ENCODE results near the gene GZMM. TPM values are rescaled to one million over a fixed set of nuclear protein-coding genes. Genes with fewer than 3 reads are reported as not detected.

Gene GZMM
- total and polyA plus RNA-seq, 2 of the 13 experiments (the other 11 are each of a cell fraction or from before 2014, with no cell fraction given), result 0.07 TPM; not detected in 1

DNA sequence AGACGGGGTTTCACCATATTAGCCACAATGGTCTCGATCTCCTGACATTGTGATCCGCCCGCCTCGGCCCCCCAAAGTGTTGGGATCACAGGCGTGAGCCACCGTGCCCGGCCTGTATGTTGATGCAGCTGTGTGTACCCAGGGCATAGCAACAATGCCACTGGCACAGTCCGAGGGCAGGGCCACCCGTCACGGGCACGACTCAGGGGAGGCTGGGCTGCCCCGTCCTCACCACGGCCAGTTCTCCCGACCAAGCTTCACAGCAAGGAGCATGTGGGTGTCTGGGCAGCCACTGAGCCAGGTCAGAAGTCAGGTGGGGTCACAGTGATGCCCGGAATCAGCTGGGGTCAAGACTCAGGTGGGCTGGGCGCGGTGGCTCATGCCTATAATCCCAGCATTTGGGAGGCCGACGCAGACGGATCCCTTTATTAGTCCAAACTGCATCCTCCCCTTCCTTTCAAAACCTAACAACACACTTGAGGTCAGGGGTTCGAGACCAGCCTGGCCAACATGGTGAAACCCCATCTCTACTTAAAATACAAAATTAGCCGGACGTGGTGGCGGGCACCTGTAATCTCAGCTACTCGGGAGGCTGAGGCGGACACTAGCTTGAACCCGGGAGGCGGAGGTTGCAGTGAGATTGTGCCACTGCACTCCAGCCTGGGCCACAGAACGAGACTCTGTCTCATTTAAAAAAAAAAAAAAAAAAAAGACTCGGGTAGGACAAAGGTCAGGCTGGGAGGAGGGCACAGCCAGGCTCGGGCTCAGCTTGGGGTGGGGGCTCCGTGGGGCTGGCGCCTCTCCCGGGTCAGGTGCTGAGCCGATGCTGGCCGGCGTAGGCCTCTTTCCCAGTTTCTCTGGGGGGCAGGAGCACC lies 13.5 kb upstream of the GZMM start (continued):
- TF ChIP-seq, protein P1, sequence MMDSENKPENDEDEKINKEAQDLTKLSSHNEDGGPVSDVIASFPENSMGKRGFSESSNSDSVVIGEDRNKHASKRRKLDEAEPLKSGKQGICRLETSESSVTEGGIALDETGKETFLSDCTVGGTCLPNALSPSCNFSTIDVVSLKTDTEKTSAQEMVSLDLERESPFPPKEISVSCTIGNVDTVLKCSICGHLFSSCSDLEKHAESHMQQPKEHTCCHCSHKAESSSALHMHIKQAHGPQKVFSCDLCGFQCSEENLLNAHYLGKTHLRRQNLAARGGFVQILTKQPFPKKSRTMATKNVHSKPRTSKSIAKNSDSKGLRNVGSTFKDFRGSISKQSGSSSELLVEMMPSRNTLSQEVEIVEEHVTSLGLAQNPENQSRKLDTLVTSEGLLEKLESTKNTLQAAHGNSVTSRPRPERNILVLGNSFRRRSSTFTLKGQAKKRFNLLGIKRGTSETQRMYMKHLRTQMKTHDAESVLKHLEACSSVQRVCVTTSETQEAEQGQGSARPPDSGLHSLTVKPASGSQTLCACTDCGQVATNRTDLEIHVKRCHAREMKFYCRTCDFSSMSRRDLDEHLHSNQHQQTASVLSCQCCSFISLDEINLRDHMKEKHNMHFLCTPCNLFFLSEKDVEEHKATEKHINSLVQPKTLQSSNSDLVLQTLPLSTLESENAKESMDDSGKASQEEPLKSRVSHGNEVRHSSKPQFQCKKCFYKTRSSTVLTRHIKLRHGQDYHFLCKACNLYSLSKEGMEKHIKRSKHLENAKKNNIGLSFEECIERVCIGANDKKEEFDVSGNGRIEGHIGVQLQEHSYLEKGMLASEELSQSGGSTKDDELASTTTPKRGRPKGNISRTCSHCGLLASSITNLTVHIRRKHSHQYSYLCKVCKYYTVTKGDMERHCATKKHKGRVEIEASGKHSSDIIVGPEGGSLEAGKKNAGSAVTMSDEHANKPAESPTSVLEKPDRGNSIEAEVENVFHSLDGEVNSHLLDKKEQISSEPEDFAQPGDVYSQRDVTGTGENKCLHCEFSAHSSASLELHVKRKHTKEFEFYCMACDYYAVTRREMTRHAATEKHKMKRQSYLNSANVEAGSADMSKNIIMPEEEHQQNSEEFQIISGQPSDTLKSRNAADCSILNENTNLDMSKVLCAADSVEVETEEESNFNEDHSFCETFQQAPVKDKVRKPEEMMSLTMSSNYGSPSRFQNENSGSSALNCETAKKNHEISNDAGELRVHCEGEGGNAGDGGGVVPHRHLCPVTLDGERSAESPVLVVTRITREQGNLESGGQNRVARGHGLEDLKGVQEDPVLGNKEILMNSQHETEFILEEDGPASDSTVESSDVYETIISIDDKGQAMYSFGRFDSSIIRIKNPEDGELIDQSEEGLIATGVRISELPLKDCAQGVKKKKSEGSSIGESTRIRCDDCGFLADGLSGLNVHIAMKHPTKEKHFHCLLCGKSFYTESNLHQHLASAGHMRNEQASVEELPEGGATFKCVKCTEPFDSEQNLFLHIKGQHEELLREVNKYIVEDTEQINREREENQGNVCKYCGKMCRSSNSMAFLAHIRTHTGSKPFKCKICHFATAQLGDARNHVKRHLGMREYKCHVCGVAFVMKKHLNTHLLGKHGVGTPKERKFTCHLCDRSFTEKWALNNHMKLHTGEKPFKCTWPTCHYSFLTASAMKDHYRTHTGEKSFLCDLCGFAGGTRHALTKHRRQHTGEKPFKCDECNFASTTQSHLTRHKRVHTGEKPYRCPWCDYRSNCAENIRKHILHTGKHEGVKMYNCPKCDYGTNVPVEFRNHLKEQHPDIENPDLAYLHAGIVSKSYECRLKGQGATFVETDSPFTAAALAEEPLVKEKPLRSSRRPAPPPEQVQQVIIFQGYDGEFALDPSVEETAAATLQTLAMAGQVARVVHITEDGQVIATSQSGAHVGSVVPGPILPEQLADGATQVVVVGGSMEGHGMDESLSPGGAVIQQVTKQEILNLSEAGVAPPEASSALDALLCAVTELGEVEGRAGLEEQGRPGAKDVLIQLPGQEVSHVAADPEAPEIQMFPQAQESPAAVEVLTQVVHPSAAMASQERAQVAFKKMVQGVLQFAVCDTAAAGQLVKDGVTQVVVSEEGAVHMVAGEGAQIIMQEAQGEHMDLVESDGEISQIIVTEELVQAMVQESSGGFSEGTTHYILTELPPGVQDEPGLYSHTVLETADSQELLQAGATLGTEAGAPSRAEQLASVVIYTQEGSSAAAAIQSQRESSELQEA (CRISPR knock-in tag; IDR thresholded peaks at IDR 0.05; ENCODE audit: not compliant biosample characterization), result no peak
- TF ChIP-seq ZNF749 (CRISPR knock-in tag; IDR thresholded peaks at IDR 0.05; ENCODE audit: borderline replicate concordance) (no peak), MZF1 (CRISPR knock-in tag; IDR thresholded peaks at IDR 0.05; ENCODE audit: borderline replicate concordance) (no peak), ZGPAT (CRISPR knock-in tag; IDR thresholded peaks at IDR 0.05) (peak; percentile 40; the same call in 1 of the 2 replicates), ZNF740 (CRISPR knock-in tag; IDR thresholded peaks at IDR 0.05) (no peak), ZNF225 (CRISPR knock-in tag; IDR thresholded peaks at IDR 0.05) (no peak), WIZ (CRISPR knock-in tag; IDR thresholded peaks at IDR 0.05) (no peak), ZFP82 (CRISPR knock-in tag; IDR thresholded peaks at IDR 0.05; ENCODE audit: borderline replicate concordance) (0 out of 2 replicates have a peak, but pooled peaks have one; percentile 13), LCORL (IDR thresholded peaks at IDR 0.05) (no peak), LCORL (CRISPR knock-in tag; IDR thresholded peaks at IDR 0.05) (no peak), ZNF24 (IDR thresholded peaks at IDR 0.05) (no peak), NFYB (CRISPR knock-in tag; IDR thresholded peaks at IDR 0.05) (no peak), RFX3 (CRISPR knock-in tag; IDR thresholded peaks at IDR 0.05) (no peak), NFKBIZ (CRISPR knock-in tag; IDR thresholded peaks at IDR 0.05) (no peak)
- TF ChIP-seq, protein P2, sequence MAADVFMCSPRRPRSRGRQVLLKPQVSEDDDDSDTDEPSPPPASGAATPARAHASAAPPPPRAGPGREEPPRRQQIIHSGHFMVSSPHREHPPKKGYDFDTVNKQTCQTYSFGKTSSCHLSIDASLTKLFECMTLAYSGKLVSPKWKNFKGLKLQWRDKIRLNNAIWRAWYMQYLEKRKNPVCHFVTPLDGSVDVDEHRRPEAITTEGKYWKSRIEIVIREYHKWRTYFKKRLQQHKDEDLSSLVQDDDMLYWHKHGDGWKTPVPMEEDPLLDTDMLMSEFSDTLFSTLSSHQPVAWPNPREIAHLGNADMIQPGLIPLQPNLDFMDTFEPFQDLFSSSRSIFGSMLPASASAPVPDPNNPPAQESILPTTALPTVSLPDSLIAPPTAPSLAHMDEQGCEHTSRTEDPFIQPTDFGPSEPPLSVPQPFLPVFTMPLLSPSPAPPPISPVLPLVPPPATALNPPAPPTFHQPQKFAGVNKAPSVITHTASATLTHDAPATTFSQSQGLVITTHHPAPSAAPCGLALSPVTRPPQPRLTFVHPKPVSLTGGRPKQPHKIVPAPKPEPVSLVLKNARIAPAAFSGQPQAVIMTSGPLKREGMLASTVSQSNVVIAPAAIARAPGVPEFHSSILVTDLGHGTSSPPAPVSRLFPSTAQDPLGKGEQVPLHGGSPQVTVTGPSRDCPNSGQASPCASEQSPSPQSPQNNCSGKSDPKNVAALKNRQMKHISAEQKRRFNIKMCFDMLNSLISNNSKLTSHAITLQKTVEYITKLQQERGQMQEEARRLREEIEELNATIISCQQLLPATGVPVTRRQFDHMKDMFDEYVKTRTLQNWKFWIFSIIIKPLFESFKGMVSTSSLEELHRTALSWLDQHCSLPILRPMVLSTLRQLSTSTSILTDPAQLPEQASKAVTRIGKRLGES (CRISPR knock-in tag; IDR thresholded peaks at IDR 0.05; ENCODE audit: borderline replicate concordance), result no peak

Data from HepG2 (cell line).